HepG2 (cell line): ENCODE measurements around the gene TTC24. TPM values are rescaled to one million over a fixed set of nuclear protein-coding genes. Genes with fewer than 3 reads are reported as not detected.
"Not testable (repeated sequence)": the region's sequence is repeated elsewhere in the genome, so short reads cannot be mapped to it uniquely, and the experiment has no call there.

ENCODE experiments used
- ATF7 ChIP-seq, 2 experiments: fragments of 450-650 bp in 1 of 2; sonication (generic) in 1 of 2; formaldehyde crosslinking in 1 of 2; IDR thresholded peaks; 2 replicates each; pipeline versions ENCODE4 v1.4.0 to v1.6.1; 2016 to 2020; ENCODE audit warnings: antibody characterized with exemption in 1 of 2, mild to moderate bottlenecking in 1 of 2, missing genetic modification reagents in 1 of 2
- CEBPB ChIP-seq: IDR thresholded peaks from 2 replicates; pipeline ENCODE4 v1.6.1; 2011; ENCODE audit warnings: low read depth, low read length, improper control_type of control experiment, borderline replicate concordance
- CEBPG ChIP-seq: IDR thresholded peaks from 2 replicates; pipeline ENCODE4 v1.6.1; 2016
- GATAD2A ChIP-seq: IDR thresholded peaks from 2 replicates; pipeline ENCODE4 v1.6.1; 2016
- HNF4A ChIP-seq: sonication (generic); formaldehyde crosslinking; IDR thresholded peaks from 2 replicates; pipeline ENCODE4 v1.4.0; 2020; ENCODE audit warnings: missing genetic modification reagents
- ZFX ChIP-seq: sonication (generic); formaldehyde crosslinking; IDR thresholded peaks from 2 replicates; pipeline ENCODE4 v1.4.0; 2020; ENCODE audit warnings: mild to moderate bottlenecking, low read depth, missing genetic modification reagents, moderate library complexity
- ZFY ChIP-seq: sonication (generic); formaldehyde crosslinking; IDR thresholded peaks from 2 replicates; pipeline ENCODE4 v1.4.0; 2020; ENCODE audit warnings: missing genetic modification reagents
- ZMYM3 ChIP-seq: sonication (generic); formaldehyde crosslinking; IDR thresholded peaks from 2 replicates; pipeline ENCODE4 v1.5.1; 2020; ENCODE audit warnings: mild to moderate bottlenecking, missing genetic modification reagents
- ZNF263 ChIP-seq: sonication (generic); formaldehyde crosslinking; IDR thresholded peaks from 2 replicates; pipeline ENCODE4 v1.4.0; 2020; ENCODE audit warnings: missing genetic modification reagents
- ZNF687 ChIP-seq: sonication (generic); formaldehyde crosslinking; IDR thresholded peaks from 2 replicates; pipeline ENCODE4 v1.5.1; 2020; ENCODE audit warnings: mild to moderate bottlenecking, missing genetic modification reagents, moderate library complexity
- polyA plus RNA-seq, 8 experiments: library from polyadenylated mRNA; depleted of rRNA in 3 of 8; stranded (reverse) in 7 of 8; unstranded in 1 of 8; fragments of >200 nt; fragmentation: Illumina TruSeq in 4 of 8; extraction: Trizol in 4 of 8; gene quantifications; 2 replicates each; pipeline versions ENCODE4 v1.2.1 to v1.2.3, GENCODE V29; 2011 to 2016; ENCODE audit warnings: low read depth in 4 of 8, missing spikeins in 1 of 8, mixed read lengths in 1 of 8; ENCODE audit not compliant: insufficient read depth in 1 of 8
- total RNA-seq, 5 experiments: library from RNA; depleted of rRNA; stranded (reverse); fragments of >200 nt; fragmentation: Illumina TruSeq; extraction: Trizol; gene quantifications; 2 replicates each; pipeline ENCODE4 v1.2.3, GENCODE V29; 2016; ENCODE audit warnings: low read depth in 1 of 5
- TF ChIP-seq, protein P1 (sequence below): sonication (generic); formaldehyde crosslinking; IDR thresholded peaks from 2 replicates; pipeline ENCODE4 v1.4.0; 2020; ENCODE audit warnings: missing genetic modification reagents

The TTC24 gene
- total and polyA plus RNA-seq, 2 of the 13 experiments (the other 11 are each of a cell fraction or from before 2014, with no cell fraction given), result 0.13 to 0.18 TPM

DNA sequence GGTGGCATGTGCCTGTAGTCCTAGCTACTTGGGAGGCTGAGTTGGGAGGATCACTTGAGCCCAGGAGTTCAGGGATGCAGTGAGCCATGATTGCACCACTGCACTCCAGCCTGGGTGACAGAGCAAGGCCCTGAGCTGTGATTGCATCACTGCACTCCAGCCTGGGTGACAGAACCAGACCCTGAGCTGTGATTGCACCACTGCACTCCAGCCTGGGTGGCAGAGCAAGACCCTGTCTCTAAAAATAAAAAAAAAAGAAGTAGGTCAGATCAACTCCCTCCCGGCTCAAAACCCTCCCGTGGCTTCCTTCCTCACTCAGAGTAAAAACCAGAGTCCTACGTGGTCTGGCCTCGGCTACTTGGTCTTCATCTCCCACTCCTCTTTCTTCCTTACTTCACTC is 26.6 kb upstream of the TTC24 start (continued):
- peak; percentile 47 for TF ChIP-seq ATF7 (IDR thresholded peaks at IDR 0.05)
- TF ChIP-seq ATF7 (CRISPR knock-in tag; IDR thresholded peaks at IDR 0.05), result not testable (repeated sequence)
- peak; percentile 89 for TF ChIP-seq CEBPG
- peak; percentile 43; the same call in 1 of the 2 replicates for TF ChIP-seq GATAD2A
- TF ChIP-seq CEBPB, result peak; percentile 93
- peak; percentile 82 for TF ChIP-seq ZNF263 (CRISPR knock-in tag)
- 0 out of 2 replicates have a peak, but pooled peaks have one; percentile 20 for TF ChIP-seq ZFX (CRISPR knock-in tag)
- TF ChIP-seq HNF4A, result peak; percentile 42; the same call in 1 of the 2 replicates
- peak; percentile 31; the same call in 1 of the 2 replicates for TF ChIP-seq ZFY (CRISPR knock-in tag)
- TF ChIP-seq ZMYM3 (CRISPR knock-in tag), result peak; percentile 81
- TF ChIP-seq, protein P1, sequence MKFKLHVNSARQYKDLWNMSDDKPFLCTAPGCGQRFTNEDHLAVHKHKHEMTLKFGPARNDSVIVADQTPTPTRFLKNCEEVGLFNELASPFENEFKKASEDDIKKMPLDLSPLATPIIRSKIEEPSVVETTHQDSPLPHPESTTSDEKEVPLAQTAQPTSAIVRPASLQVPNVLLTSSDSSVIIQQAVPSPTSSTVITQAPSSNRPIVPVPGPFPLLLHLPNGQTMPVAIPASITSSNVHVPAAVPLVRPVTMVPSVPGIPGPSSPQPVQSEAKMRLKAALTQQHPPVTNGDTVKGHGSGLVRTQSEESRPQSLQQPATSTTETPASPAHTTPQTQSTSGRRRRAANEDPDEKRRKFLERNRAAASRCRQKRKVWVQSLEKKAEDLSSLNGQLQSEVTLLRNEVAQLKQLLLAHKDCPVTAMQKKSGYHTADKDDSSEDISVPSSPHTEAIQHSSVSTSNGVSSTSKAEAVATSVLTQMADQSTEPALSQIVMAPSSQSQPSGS, result 0 out of 2 replicates have a peak, but pooled peaks have one; percentile 30
- peak; percentile 17; the same call in 1 of the 2 replicates for TF ChIP-seq ZNF687
